ENCODE data around the gene PI4KA.

- no peak for TF ChIP-seq EP300 (IDR thresholded peaks at IDR 0.05; ENCODE audit: borderline replicate concordance)
- TF ChIP-seq YY1 (IDR thresholded peaks at IDR 0.05; ENCODE audit: low read depth) = no peak
- no peak for TF ChIP-seq MAX (IDR thresholded peaks at IDR 0.05)
- no peak for TF ChIP-seq CEBPB (IDR thresholded peaks at IDR 0.05)
Observed at GRCh38 chr22:20804650-20805049, 54.0 kb downstream of the PI4KA start.
